Erythroblast (primary cell): ENCODE measurements around the gene C17orf50.

Experiments used
- GATA1 ChIP-seq: IDR thresholded peaks from 2 replicates; pipeline ENCODE4 v1.6.1; 2011; ENCODE audit warnings: low read depth, mild to moderate bottlenecking, control low read depth, low read length, moderate library complexity
- POLR2A ChIP-seq: IDR thresholded peaks from 2 replicates; pipeline ENCODE4 v1.6.1; 2011; ENCODE audit warnings: mild to moderate bottlenecking, low read length

GRCh38 chr17:35797918-35798317, 37.2 kb downstream of the C17orf50 start:
- no peak for TF ChIP-seq POLR2A
- no peak for TF ChIP-seq GATA1
